Large intestine (tissue), 3 donors: Measurements from ENCODE around the gene FIBCD1. TPM values are rescaled to one million over a fixed set of nuclear protein-coding genes. Genes with fewer than 3 reads are reported as not detected.
"Not testable (repeated sequence)": the region's sequence is repeated elsewhere in the genome, so short reads cannot be mapped to it uniquely, and the experiment has no call there.

ENCODE experiments used
- DNase-seq, 2 donors: peaks; one replicate each; pipeline versions ENCODE4 v3.0.0 to v3.0.0-alpha.2; 2013
- H3K27ac ChIP-seq: one replicate; pipeline ENCODE4 v1.5.1; 2013; ENCODE audit warnings: low read length
- H3K27me3 ChIP-seq: 2 replicates; pipeline ENCODE4 v1.6.1; 2013; ENCODE audit warnings: low read length; ENCODE audit not compliant: control insufficient read depth, insufficient read depth
- H3K36me3 ChIP-seq: 2 replicates; pipeline ENCODE4 v1.6.1; 2013; ENCODE audit warnings: low read length; ENCODE audit not compliant: control insufficient read depth, insufficient read depth
- H3K4me1 ChIP-seq: one replicate; pipeline ENCODE4 v1.6.1; 2013; ENCODE audit warnings: low read length; ENCODE audit not compliant: control insufficient read depth, insufficient read depth
- H3K4me3 ChIP-seq: one replicate; pipeline ENCODE4 v1.5.1; 2013; ENCODE audit warnings: low read length
- H3K9me3 ChIP-seq: one replicate; pipeline ENCODE4 v1.6.1; 2013; ENCODE audit warnings: mild to moderate bottlenecking, low read depth, low read length, moderate library complexity; ENCODE audit not compliant: control insufficient read depth
- WGBS: methylation state at CpG from one replicate; pipeline ENCODE4 v1.1.5; 2013; ENCODE audit warnings: low lambda C conversion rate; ENCODE audit not compliant: insufficient coverage; 5-methylcytosine and 5-hydroxymethylcytosine counted together
- polyA plus RNA-seq: library from polyadenylated mRNA; unstranded; fragments of 120-200 nt; gene quantifications from one replicate; pipeline ENCODE4 v1.2.1, GENCODE V29; 2013

FIBCD1 gene
- polyA plus RNA-seq, 1 donor: 1.5 TPM

- not testable (repeated sequence) for DNase-seq, H3K9me3 ChIP-seq, H3K4me3 ChIP-seq, H3K4me1 ChIP-seq, H3K27ac ChIP-seq, H3K36me3 ChIP-seq, H3K27me3 ChIP-seq
- 100% methylated on average over 1 of the region's 2 CpGs for WGBS
Measured at GRCh38 chr9:130954925-130955324, 15.9 kb upstream of the FIBCD1 start.

GRCh38 chr9:130954317-130954716, 15.3 kb upstream of the FIBCD1 start:
- Histone ChIP-seq H3K9me3 (peaks cover 6% of the 10 kb centered on the region), H3K4me3 (no peak overlapping the region), H3K36me3 (no peaks in the 10 kb centered on the region), H3K27ac (no peak overlapping the region), H3K4me1 (no peaks in the 10 kb centered on the region), H3K27me3 (peaks cover 10% of the 10 kb centered on the region)
- no peak for DNase-seq
- no CpG with 5 or more reads among the region's 1 CpG for WGBS

- Histone ChIP-seq H3K36me3 (no peaks in the 10 kb centered on the region), H3K27ac (no peak overlapping the region), H3K9me3 (no peaks in the 10 kb centered on the region), H3K4me3 (no peak overlapping the region), H3K4me1 (no peaks in the 10 kb centered on the region), H3K27me3 (peaks cover 19% of the 10 kb centered on the region)
- no peak for DNase-seq
- WGBS: no CpG with 5 or more reads among the region's 6 CpGs
Measured at GRCh38 chr9:130952065-130952762, 13.2 kb upstream of the FIBCD1 start.

GRCh38 chr9:130950039-130950311, 10.9 kb upstream of the FIBCD1 start:
- Histone ChIP-seq H3K27ac (no peak overlapping the region), H3K4me3 (no peak overlapping the region), H3K4me1 (no peaks in the 10 kb centered on the region), H3K36me3 (no peaks in the 10 kb centered on the region), H3K27me3 (peaks cover 25% of the 10 kb centered on the region), H3K9me3 (no peaks in the 10 kb centered on the region)
- no peak for DNase-seq
- 67% methylated on average over 1 of the region's 1 CpG for WGBS

- Histone ChIP-seq H3K9me3 (no peaks in the 10 kb centered on the region), H3K4me3 (no peak overlapping the region), H3K27me3 (peaks cover 25% of the 10 kb centered on the region), H3K4me1 (no peaks in the 10 kb centered on the region), H3K27ac (no peak overlapping the region), H3K36me3 (no peaks in the 10 kb centered on the region)
- 60% methylated on average over 1 of the region's 8 CpGs for WGBS
- DNase-seq: no peak
Measured at GRCh38 chr9:130949188-130950038, 10.4 kb upstream of the FIBCD1 start.

- Histone ChIP-seq H3K27me3 (peaks cover 32% of the 10 kb centered on the region), H3K9me3 (no peaks in the 10 kb centered on the region), H3K4me3 (no peak overlapping the region), H3K27ac (no peak overlapping the region), H3K36me3 (no peaks in the 10 kb centered on the region), H3K4me1 (no peaks in the 10 kb centered on the region)
- DNase-seq: no peak
- WGBS: no CpG with 5 or more reads among the region's 8 CpGs
Measured at GRCh38 chr9:130948266-130948665, 9.2 kb upstream of the FIBCD1 start.

GRCh38 chr9:130947618-130948140, 8.6 kb upstream of the FIBCD1 start:
- WGBS: no CpG with 5 or more reads among the region's 13 CpGs
- no peaks in the 10 kb centered on the region for H3K4me1 ChIP-seq
- no peaks in the 10 kb centered on the region for H3K9me3 ChIP-seq
- peaks cover 38% of the 10 kb centered on the region for H3K27me3 ChIP-seq
- no peak for DNase-seq
- no peak overlapping the region for H3K27ac ChIP-seq
- H3K36me3 ChIP-seq: no peaks in the 10 kb centered on the region
- no peak overlapping the region for H3K4me3 ChIP-seq

GRCh38 chr9:130946766-130947617, 7.9 kb upstream of the FIBCD1 start:
- peak in 1 of 2 donors; percentile 49 for DNase-seq

GRCh38 chr9:130945173-130945572, 6.1 kb upstream of the FIBCD1 start:
- no peaks in the 10 kb centered on the region for H3K36me3 ChIP-seq
- no peaks in the 10 kb centered on the region for H3K9me3 ChIP-seq
- 100% methylated on average over 2 of the region's 9 CpGs for WGBS
- peaks cover 4% of the 10 kb centered on the region for H3K4me1 ChIP-seq
- H3K27me3 ChIP-seq: peaks cover 48% of the 10 kb centered on the region
- no peak overlapping the region for H3K4me3 ChIP-seq
- no peak for DNase-seq
- no peak overlapping the region for H3K27ac ChIP-seq

More at GRCh38 chr9:130946766-130947617, 7.9 kb upstream of the FIBCD1 start:
- WGBS: 100% methylated on average over 2 of the region's 16 CpGs
- Histone ChIP-seq H3K4me3 (no peak overlapping the region), H3K4me1 (no peaks in the 10 kb centered on the region), H3K27me3 (peaks cover 37% of the 10 kb centered on the region), H3K9me3 (no peaks in the 10 kb centered on the region), H3K36me3 (no peaks in the 10 kb centered on the region), H3K27ac (no peak overlapping the region)

GRCh38 chr9:130944510-130945058, 5.5 kb upstream of the FIBCD1 start:
- Histone ChIP-seq H3K9me3 (peaks cover 3% of the 10 kb centered on the region), H3K27ac (no peak overlapping the region), H3K36me3 (no peaks in the 10 kb centered on the region), H3K4me1 (peaks cover 4% of the 10 kb centered on the region), H3K27me3 (peaks cover 53% of the 10 kb centered on the region), H3K4me3 (no peak overlapping the region)
- no peak for DNase-seq
- WGBS: no CpG with 5 or more reads among the region's 3 CpGs
